ENCODE measurements around the gene ANXA8. TPM values are rescaled to one million over a fixed set of nuclear protein-coding genes. Genes with fewer than 3 reads are reported as not detected.
"Not testable (repeated sequence)": the region's sequence is repeated elsewhere in the genome, so short reads cannot be mapped to it uniquely, and the experiment has no call there.

ANXA8 gene
- polyA plus RNA-seq, 3 donors, result 0.52 to 2.9 (median 0.97) TPM

DNA sequence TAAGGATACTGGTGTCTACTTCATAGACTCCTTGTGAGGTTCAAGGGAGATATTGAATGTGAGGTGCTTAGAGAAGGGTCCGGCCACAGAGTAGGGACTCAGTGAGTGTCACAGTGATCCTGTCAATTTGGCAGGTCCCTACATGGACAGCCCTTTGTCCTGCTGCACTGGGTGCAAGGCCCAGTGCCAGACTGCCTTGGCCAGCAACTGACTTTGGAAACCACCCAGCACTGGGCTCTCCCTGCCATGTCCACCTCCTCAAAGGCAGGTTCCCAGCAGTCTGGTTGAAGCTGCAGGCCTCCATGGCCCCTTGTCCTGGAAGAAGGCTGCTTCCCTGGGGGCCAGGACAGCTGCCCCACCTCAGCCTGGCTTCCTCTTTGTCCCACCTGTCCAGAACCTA lies 1.5 kb downstream of the ANXA8 start:
- H3K9me3 ChIP-seq (replicated peaks in 1 of 2; ENCODE audit: control insufficient read depth in 1 of 2, insufficient read depth in 1 of 2, low read length in 2 of 2); H3K36me3 Mint-ChIP-seq; H3K79me2 ChIP-seq (ENCODE audit: insufficient read depth, low read length); H4K20me1 ChIP-seq (ENCODE audit: insufficient read depth, low read length); H3K27me3 ChIP-seq (ENCODE audit: control insufficient read depth in 2 of 2, insufficient read depth in 2 of 2, low read length in 2 of 2); H3K9me3 Mint-ChIP-seq; H3K4me3 Mint-ChIP-seq; intact Hi-C loops (cut with micrococcal nuclease); H3K27ac ChIP-seq (ENCODE audit: low read depth in 1 of 2, low read length in 2 of 2); H3K9ac ChIP-seq (ENCODE audit: insufficient read depth, low read length, poor library complexity, severe bottlenecking); H2AFZ ChIP-seq (ENCODE audit: insufficient read depth, low read depth, low read length, poor library complexity, severe bottlenecking); H3K4me2 ChIP-seq (replicated peaks; ENCODE audit: extremely low read depth, low read length, poor library complexity, severe bottlenecking); H3K27ac Mint-ChIP-seq; H3K27me3 Mint-ChIP-seq (ENCODE audit: low read depth in 3 of 3); H3K4me1 Mint-ChIP-seq; H3K36me3 ChIP-seq (replicated peaks in 1 of 2; ENCODE audit: control insufficient read depth in 1 of 2, insufficient read depth in 2 of 2, low read length in 2 of 2); H3K4me3 ChIP-seq (replicated peaks in 1 of 3; ENCODE audit: low read depth in 2 of 3, low read length in 3 of 3); H3K4me1 ChIP-seq (ENCODE audit: control insufficient read depth in 1 of 2, insufficient read depth in 2 of 2, low read length in 2 of 2); DNase-seq: not testable (repeated sequence)
- WGBS (ENCODE audit: insufficient coverage), result no CpG with 5 or more reads among the region's 1 CpG

- intact Hi-C loops (cut with micrococcal nuclease); H3K9me3 Mint-ChIP-seq; H3K4me1 ChIP-seq (ENCODE audit: control insufficient read depth in 1 of 2, insufficient read depth in 2 of 2, low read length in 2 of 2); H3K27me3 Mint-ChIP-seq (ENCODE audit: low read depth in 3 of 3); H3K4me1 Mint-ChIP-seq; H3K4me3 Mint-ChIP-seq; H3K36me3 ChIP-seq (replicated peaks in 1 of 2; ENCODE audit: control insufficient read depth in 1 of 2, insufficient read depth in 2 of 2, low read length in 2 of 2); H3K4me2 ChIP-seq (replicated peaks; ENCODE audit: extremely low read depth, low read length, poor library complexity, severe bottlenecking); H3K27me3 ChIP-seq (ENCODE audit: control insufficient read depth in 2 of 2, insufficient read depth in 2 of 2, low read length in 2 of 2); H3K27ac ChIP-seq (ENCODE audit: low read depth in 1 of 2, low read length in 2 of 2); DNase-seq; H3K4me3 ChIP-seq (replicated peaks in 1 of 3; ENCODE audit: low read depth in 2 of 3, low read length in 3 of 3); H3K9me3 ChIP-seq (replicated peaks in 1 of 2; ENCODE audit: control insufficient read depth in 1 of 2, insufficient read depth in 1 of 2, low read length in 2 of 2); H3K79me2 ChIP-seq (ENCODE audit: insufficient read depth, low read length); H3K27ac Mint-ChIP-seq; H3K36me3 Mint-ChIP-seq; H3K9ac ChIP-seq (ENCODE audit: insufficient read depth, low read length, poor library complexity, severe bottlenecking); H4K20me1 ChIP-seq (ENCODE audit: insufficient read depth, low read length); H2AFZ ChIP-seq (ENCODE audit: insufficient read depth, low read depth, low read length, poor library complexity, severe bottlenecking): not testable (repeated sequence)
- no CpG with 5 or more reads among the region's 6 CpGs for WGBS (ENCODE audit: insufficient coverage)
Observed at GRCh38 chr10:47481768-47482181, 2.1 kb downstream of the ANXA8 start.

DNA sequence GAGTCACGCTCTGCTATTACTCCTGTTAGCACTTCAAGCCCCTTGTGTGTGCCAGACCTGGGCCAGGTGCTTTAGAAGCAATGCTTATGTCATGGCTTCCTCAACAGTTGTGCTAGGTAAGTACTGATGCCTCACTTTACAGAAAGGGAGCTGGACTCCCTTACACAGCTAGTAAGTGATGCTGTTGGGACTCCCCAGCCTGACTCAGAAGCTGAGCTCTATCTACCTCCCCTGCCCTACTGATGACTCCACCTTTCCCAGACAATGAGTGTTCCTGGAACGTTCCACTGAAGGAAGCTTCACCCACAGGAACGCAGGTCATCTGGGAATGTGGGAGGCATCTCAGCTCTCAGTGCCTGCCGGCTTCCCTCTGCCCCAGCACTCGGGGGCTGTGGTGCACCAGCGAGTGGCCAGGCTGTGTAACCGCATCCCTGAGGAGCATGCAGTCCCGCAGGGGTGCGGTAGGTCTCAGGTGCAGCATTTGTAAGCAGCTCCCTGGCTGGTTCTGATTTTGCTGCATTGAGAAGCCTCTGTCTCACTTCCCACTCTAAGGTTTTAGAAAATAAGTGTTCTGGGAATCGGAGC lies 2.6 kb downstream of the ANXA8 start:
- H3K4me1 ChIP-seq (ENCODE audit: control insufficient read depth in 1 of 2, insufficient read depth in 2 of 2, low read length in 2 of 2); DNase-seq; H3K9ac ChIP-seq (ENCODE audit: insufficient read depth, low read length, poor library complexity, severe bottlenecking); H3K79me2 ChIP-seq (ENCODE audit: insufficient read depth, low read length); H3K4me1 Mint-ChIP-seq; H3K36me3 ChIP-seq (replicated peaks in 1 of 2; ENCODE audit: control insufficient read depth in 1 of 2, insufficient read depth in 2 of 2, low read length in 2 of 2); H3K27ac ChIP-seq (ENCODE audit: low read depth in 1 of 2, low read length in 2 of 2); H3K9me3 Mint-ChIP-seq; H2AFZ ChIP-seq (ENCODE audit: insufficient read depth, low read depth, low read length, poor library complexity, severe bottlenecking); H3K4me3 Mint-ChIP-seq; H3K36me3 Mint-ChIP-seq; H3K27me3 Mint-ChIP-seq (ENCODE audit: low read depth in 3 of 3); H3K9me3 ChIP-seq (replicated peaks in 1 of 2; ENCODE audit: control insufficient read depth in 1 of 2, insufficient read depth in 1 of 2, low read length in 2 of 2); H4K20me1 ChIP-seq (ENCODE audit: insufficient read depth, low read length); H3K27me3 ChIP-seq (ENCODE audit: control insufficient read depth in 2 of 2, insufficient read depth in 2 of 2, low read length in 2 of 2); H3K4me2 ChIP-seq (replicated peaks; ENCODE audit: extremely low read depth, low read length, poor library complexity, severe bottlenecking); intact Hi-C loops (cut with micrococcal nuclease); H3K27ac Mint-ChIP-seq; H3K4me3 ChIP-seq (replicated peaks in 1 of 3; ENCODE audit: low read depth in 2 of 3, low read length in 3 of 3): not testable (repeated sequence)
- no CpG with 5 or more reads among the region's 10 CpGs for WGBS (ENCODE audit: insufficient coverage)

GRCh38 chr10:47480133-47480532 lies 3.8 kb downstream of the ANXA8 start:
- H3K27ac Mint-ChIP-seq; H3K36me3 Mint-ChIP-seq; H3K9ac ChIP-seq (ENCODE audit: insufficient read depth, low read length, poor library complexity, severe bottlenecking); H3K27me3 Mint-ChIP-seq (ENCODE audit: low read depth in 3 of 3); H2AFZ ChIP-seq (ENCODE audit: insufficient read depth, low read depth, low read length, poor library complexity, severe bottlenecking); H4K20me1 ChIP-seq (ENCODE audit: insufficient read depth, low read length); H3K4me1 ChIP-seq (ENCODE audit: control insufficient read depth in 1 of 2, insufficient read depth in 2 of 2, low read length in 2 of 2); H3K9me3 Mint-ChIP-seq; intact Hi-C loops (cut with micrococcal nuclease); H3K4me3 ChIP-seq (replicated peaks in 1 of 3; ENCODE audit: low read depth in 2 of 3, low read length in 3 of 3); H3K79me2 ChIP-seq (ENCODE audit: insufficient read depth, low read length); H3K36me3 ChIP-seq (replicated peaks in 1 of 2; ENCODE audit: control insufficient read depth in 1 of 2, insufficient read depth in 2 of 2, low read length in 2 of 2); H3K4me1 Mint-ChIP-seq; H3K4me2 ChIP-seq (replicated peaks; ENCODE audit: extremely low read depth, low read length, poor library complexity, severe bottlenecking); H3K4me3 Mint-ChIP-seq; H3K27me3 ChIP-seq (ENCODE audit: control insufficient read depth in 2 of 2, insufficient read depth in 2 of 2, low read length in 2 of 2); H3K9me3 ChIP-seq (replicated peaks in 1 of 2; ENCODE audit: control insufficient read depth in 1 of 2, insufficient read depth in 1 of 2, low read length in 2 of 2); DNase-seq; H3K27ac ChIP-seq (ENCODE audit: low read depth in 1 of 2, low read length in 2 of 2): not testable (repeated sequence)
- no CpG with 5 or more reads among the region's 3 CpGs for WGBS (ENCODE audit: insufficient coverage)
